ENCODE results near the gene WHRN.

The WHRN gene

GRCh38 chr9:114400219-114400618 is 105.1 kb downstream of the WHRN start:
- no peak overlapping the region for H3K4me3 ChIP-seq (replicated peaks; ENCODE audit: insufficient read depth, low read length)
- TF ChIP-seq, protein P1, sequence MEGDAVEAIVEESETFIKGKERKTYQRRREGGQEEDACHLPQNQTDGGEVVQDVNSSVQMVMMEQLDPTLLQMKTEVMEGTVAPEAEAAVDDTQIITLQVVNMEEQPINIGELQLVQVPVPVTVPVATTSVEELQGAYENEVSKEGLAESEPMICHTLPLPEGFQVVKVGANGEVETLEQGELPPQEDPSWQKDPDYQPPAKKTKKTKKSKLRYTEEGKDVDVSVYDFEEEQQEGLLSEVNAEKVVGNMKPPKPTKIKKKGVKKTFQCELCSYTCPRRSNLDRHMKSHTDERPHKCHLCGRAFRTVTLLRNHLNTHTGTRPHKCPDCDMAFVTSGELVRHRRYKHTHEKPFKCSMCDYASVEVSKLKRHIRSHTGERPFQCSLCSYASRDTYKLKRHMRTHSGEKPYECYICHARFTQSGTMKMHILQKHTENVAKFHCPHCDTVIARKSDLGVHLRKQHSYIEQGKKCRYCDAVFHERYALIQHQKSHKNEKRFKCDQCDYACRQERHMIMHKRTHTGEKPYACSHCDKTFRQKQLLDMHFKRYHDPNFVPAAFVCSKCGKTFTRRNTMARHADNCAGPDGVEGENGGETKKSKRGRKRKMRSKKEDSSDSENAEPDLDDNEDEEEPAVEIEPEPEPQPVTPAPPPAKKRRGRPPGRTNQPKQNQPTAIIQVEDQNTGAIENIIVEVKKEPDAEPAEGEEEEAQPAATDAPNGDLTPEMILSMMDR (IDR thresholded peaks at IDR 0.05; ENCODE audit: insufficient read depth, low read length): no peak
- TF ChIP-seq REST (IDR thresholded peaks at IDR 0.05; ENCODE audit: insufficient replicate concordance, low read depth): no peak
- no peak for TF ChIP-seq SPI1 (IDR thresholded peaks at IDR 0.05; ENCODE audit: borderline replicate concordance, low read depth)
- no peak for TF ChIP-seq GABPA (IDR thresholded peaks at IDR 0.05; ENCODE audit: low read depth)
- TF ChIP-seq POLR2AphosphoS5 (IDR thresholded peaks at IDR 0.05; ENCODE audit: low read depth): no peak
- no peak for DNase-seq (ENCODE audit: low read depth in 1 of 2, low spot score in 1 of 2)
- H3K27ac ChIP-seq (replicated peaks): no peak overlapping the region
- no peaks in the 10 kb centered on the region for H3K27me3 ChIP-seq (ENCODE audit: insufficient read depth, poor library complexity, severe bottlenecking)

- H3K4me3 ChIP-seq (replicated peaks; ENCODE audit: insufficient read depth, low read length): no peak overlapping the region
- H3K27ac ChIP-seq (replicated peaks): no peak overlapping the region
- no peak for DNase-seq (ENCODE audit: low read depth in 1 of 2, low spot score in 1 of 2)
- no peak for TF ChIP-seq REST (IDR thresholded peaks at IDR 0.05; ENCODE audit: insufficient replicate concordance, low read depth)
- TF ChIP-seq, protein P1 (IDR thresholded peaks at IDR 0.05; ENCODE audit: insufficient read depth, low read length): no peak
- no peak for TF ChIP-seq POLR2AphosphoS5 (IDR thresholded peaks at IDR 0.05; ENCODE audit: low read depth)
- no peak for TF ChIP-seq GABPA (IDR thresholded peaks at IDR 0.05; ENCODE audit: low read depth)
- TF ChIP-seq SPI1 (IDR thresholded peaks at IDR 0.05; ENCODE audit: borderline replicate concordance, low read depth): no peak
- H3K27me3 ChIP-seq (ENCODE audit: insufficient read depth, poor library complexity, severe bottlenecking): no peaks in the 10 kb centered on the region
Measured at GRCh38 chr9:114399381-114399780, 105.9 kb downstream of the WHRN start.

- Histone ChIP-seq H3K27me3 (ENCODE audit: insufficient read depth, poor library complexity, severe bottlenecking) (no peaks in the 10 kb centered on the region), H3K4me3 (replicated peaks; ENCODE audit: insufficient read depth, low read length) (peak overlapping the region; percentile 75), H3K27ac (replicated peaks) (peak overlapping the region; percentile 87)
- TF ChIP-seq, protein P1 (IDR thresholded peaks at IDR 0.05; ENCODE audit: insufficient read depth, low read length): no peak
- TF ChIP-seq SPI1 (IDR thresholded peaks at IDR 0.05; ENCODE audit: borderline replicate concordance, low read depth): peak; percentile 56; the same call in 1 of the 2 replicates
- TF ChIP-seq POLR2AphosphoS5 (IDR thresholded peaks at IDR 0.05; ENCODE audit: low read depth): peak; percentile 48
- peak; percentile 83 to 93 for DNase-seq (ENCODE audit: low read depth in 1 of 2, low spot score in 1 of 2)
Measured at GRCh38 chr9:114397848-114398605, 107.2 kb downstream of the WHRN start.
